Osteocyte (in vitro differentiated cells): Measurements from ENCODE around the gene DIP2A. TPM values are rescaled to one million over a fixed set of nuclear protein-coding genes. Genes with fewer than 3 reads are reported as not detected.

Source experiments
- DNase-seq: peaks from one replicate; pipeline ENCODE4 v3.0.0; 2021; ENCODE audit warnings: mixed read lengths; ENCODE audit not compliant: unreplicated experiment; ENCODE audit errors: extremely low spot score
- H3K27ac Mint-ChIP-seq: one replicate; pipeline ENCODE4 v1.8.0; 2021; ENCODE audit warnings: mild to moderate bottlenecking, mixed read lengths; ENCODE audit not compliant: unreplicated experiment
- H3K27me3 Mint-ChIP-seq: one replicate; pipeline ENCODE4 v1.8.0; 2021; ENCODE audit warnings: mixed read lengths; ENCODE audit not compliant: unreplicated experiment
- H3K36me3 Mint-ChIP-seq: one replicate; pipeline ENCODE4 v1.8.0; 2021; ENCODE audit warnings: mixed read lengths; ENCODE audit not compliant: unreplicated experiment
- H3K4me1 Mint-ChIP-seq: one replicate; pipeline ENCODE4 v1.8.0; 2021; ENCODE audit warnings: mixed read lengths; ENCODE audit not compliant: unreplicated experiment
- H3K4me3 Mint-ChIP-seq: one replicate; pipeline ENCODE4 v1.8.0; 2021; ENCODE audit warnings: mild to moderate bottlenecking, moderate library complexity, mixed read lengths; ENCODE audit not compliant: unreplicated experiment
- H3K9me3 Mint-ChIP-seq: one replicate; pipeline ENCODE4 v1.8.0; 2021; ENCODE audit warnings: mixed read lengths; ENCODE audit not compliant: unreplicated experiment
- total RNA-seq: library from RNA; stranded (reverse); gene quantifications from 2 replicates; pipeline ENCODE4 v1.2.1, GENCODE V29; 2021
- TF ChIP-seq, protein P1 (sequence below): fragments of 200-600 bp; sonication (generic); IDR thresholded peaks from 2 replicates; pipeline ENCODE4 v1.5.0; 2021; ENCODE audit warnings: antibody characterized with exemption, mild to moderate bottlenecking, moderate library complexity

DIP2A gene
- total RNA-seq, 1 donor from 2014 or later = 43.0 TPM

DNA sequence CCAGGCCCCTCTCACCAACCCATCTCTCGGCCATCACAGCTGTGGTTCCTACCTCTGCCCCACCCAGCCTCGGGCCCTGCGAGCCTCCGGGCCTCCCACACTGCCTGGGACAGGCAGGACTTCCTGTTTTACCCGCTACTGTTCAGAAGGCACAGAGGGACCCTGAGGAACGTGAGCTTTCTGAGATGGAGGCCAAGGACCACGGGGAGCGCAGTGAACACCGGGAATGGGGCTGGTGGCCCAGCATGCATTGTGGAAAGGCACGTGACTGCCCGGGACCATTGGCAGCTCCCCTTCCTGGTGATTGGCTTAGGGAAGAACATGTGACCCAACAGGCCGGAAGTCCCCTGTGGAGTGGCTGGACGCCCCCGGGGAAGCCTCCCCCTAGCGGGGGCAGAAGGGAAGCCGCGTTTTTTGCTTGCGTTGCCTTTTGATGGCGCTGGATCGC, 139.2 kb downstream of the DIP2A start:
- Mint-ChIP-seq H3K4me1 (peaks cover 13% of the 10 kb centered on the region), H3K36me3 (no peaks in the 10 kb centered on the region), H3K27me3 (no peaks in the 10 kb centered on the region), H3K4me3 (no peak overlapping the region), H3K27ac (no peak overlapping the region), H3K9me3 (peaks cover 9% of the 10 kb centered on the region)
- DNase-seq = no peak
- TF ChIP-seq, protein P1, sequence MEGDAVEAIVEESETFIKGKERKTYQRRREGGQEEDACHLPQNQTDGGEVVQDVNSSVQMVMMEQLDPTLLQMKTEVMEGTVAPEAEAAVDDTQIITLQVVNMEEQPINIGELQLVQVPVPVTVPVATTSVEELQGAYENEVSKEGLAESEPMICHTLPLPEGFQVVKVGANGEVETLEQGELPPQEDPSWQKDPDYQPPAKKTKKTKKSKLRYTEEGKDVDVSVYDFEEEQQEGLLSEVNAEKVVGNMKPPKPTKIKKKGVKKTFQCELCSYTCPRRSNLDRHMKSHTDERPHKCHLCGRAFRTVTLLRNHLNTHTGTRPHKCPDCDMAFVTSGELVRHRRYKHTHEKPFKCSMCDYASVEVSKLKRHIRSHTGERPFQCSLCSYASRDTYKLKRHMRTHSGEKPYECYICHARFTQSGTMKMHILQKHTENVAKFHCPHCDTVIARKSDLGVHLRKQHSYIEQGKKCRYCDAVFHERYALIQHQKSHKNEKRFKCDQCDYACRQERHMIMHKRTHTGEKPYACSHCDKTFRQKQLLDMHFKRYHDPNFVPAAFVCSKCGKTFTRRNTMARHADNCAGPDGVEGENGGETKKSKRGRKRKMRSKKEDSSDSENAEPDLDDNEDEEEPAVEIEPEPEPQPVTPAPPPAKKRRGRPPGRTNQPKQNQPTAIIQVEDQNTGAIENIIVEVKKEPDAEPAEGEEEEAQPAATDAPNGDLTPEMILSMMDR = no peak

DNA sequence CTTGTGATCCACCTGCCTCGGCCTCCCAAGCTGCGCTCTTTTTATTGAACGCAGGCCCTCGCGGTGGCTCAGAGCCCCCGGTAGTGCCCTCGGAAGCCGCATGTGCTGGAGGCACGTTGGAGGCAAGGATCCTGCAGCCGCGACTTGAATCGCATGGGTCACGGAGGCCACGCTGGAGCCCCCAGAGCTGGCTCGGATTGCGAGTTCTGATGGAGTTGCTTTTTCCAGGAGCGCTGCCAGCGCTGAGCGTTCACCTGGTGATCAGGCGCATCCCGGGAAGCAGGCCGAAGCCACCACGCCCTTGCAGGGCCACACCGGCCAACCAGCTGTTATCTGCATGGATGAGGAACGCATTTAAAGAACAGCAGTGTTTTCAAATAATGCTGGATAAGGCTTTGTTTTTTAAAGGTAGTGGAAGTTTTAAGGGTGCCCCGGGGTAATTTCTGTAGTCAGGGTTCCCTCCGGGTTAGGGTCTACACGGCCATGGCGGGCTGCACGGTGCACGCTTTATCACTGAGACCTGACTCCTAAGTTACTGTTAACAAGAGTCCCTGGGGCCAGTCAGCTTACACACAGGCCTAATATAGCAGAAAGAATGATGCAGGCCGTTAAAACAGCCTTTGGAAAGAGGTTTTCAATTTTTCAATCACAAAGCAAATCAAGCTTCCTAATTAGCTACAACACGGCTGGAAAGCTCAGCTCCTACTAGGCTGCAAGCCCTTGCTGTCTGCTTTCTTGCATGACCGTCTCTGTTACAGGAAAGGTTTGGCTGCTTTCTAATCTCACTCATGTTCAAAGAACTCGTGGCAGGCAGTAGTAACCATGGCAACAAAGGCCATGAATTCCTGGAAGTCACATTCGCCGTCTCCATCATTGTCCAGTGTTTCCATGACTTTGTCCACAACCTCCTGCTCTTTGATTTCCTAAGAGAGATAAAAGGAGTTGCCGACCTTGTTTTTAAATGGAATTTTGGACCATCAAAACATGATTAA, 140.2 kb downstream of the DIP2A start:
- TF ChIP-seq, protein P1 = no peak
- Mint-ChIP-seq H3K27me3 (no peaks in the 10 kb centered on the region), H3K4me1 (peaks cover 22% of the 10 kb centered on the region), H3K9me3 (peaks cover under 1% of the 10 kb centered on the region), H3K36me3 (no peaks in the 10 kb centered on the region), H3K27ac (peak overlapping the region; percentile 8), H3K4me3 (no peak overlapping the region)
- no peak for DNase-seq

DNA sequence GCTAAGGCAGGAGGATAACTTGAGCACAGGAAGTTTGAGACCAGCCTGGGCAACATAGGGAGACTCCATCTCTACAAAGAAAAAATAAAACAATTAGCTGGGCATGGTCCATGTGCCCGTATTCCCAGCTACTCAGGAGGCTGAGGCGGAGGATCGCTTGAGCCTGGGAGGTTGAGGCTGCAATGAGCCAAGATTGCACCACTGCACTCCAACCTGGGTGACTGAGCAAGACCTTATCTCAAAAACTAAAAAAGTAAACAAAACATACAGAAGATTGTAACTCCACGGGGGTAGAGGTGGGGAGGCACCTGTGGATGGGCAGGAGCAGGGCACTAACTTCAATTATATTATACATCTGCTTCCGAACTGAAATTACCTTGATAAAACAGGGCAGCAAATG, 141.6 kb downstream of the DIP2A start:
- Mint-ChIP-seq H3K4me3 (no peak overlapping the region), H3K27me3 (no peaks in the 10 kb centered on the region), H3K36me3 (no peaks in the 10 kb centered on the region), H3K27ac (no peak overlapping the region), H3K4me1 (peaks cover 26% of the 10 kb centered on the region), H3K9me3 (no peaks in the 10 kb centered on the region)
- DNase-seq = no peak
- TF ChIP-seq, protein P1 = no peak

DNA sequence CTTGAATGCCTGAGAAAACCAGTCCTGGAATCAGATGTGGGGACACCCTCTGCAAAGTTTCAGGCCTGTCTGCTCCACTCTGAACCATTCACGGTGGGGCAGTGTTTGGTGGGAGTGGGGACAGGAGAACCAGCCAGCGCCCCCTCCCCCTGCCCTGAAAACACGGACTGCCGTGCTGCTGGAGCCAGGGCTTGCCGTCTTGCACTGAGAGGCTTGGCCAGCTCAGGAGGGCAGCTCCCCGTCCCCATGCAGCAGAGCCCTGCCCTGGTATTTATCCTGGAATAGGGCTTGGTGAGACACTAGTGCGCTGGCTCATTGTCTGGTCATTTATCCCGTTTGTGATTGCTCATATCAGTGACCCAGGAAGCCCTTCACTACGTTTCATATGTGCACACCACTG, 142.3 kb downstream of the DIP2A start:
- TF ChIP-seq, protein P1 = no peak
- DNase-seq = no peak
- no peak overlapping the region for H3K4me3 Mint-ChIP-seq
- no peak overlapping the region for H3K27ac Mint-ChIP-seq
- no peaks in the 10 kb centered on the region for H3K27me3 Mint-ChIP-seq
- H3K36me3 Mint-ChIP-seq = no peaks in the 10 kb centered on the region
- H3K4me1 Mint-ChIP-seq = peaks cover 26% of the 10 kb centered on the region
- H3K9me3 Mint-ChIP-seq = no peaks in the 10 kb centered on the region

DNA sequence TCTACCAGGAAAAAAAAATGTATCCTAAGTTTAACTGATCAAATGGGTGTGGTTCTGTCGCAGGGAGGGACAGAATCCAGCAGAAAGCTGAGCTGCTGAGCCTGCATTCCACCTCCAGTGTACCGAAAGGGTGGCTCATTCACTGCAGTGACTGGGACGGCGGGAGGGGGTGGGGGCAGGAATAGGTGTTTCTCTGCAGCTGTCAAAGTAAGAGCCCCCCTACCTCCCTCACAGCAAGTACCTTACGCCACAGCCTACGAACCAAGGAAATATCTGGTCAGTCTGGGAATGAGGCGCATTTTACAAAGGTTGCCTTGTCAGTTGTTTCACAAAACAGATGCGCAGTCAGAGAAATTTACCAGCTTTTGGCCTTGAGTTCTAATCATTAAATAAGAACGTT, 144.5 kb downstream of the DIP2A start:
- H3K36me3 Mint-ChIP-seq = no peaks in the 10 kb centered on the region
- H3K4me1 Mint-ChIP-seq = peaks cover 26% of the 10 kb centered on the region
- H3K4me3 Mint-ChIP-seq = no peak overlapping the region
- H3K27me3 Mint-ChIP-seq = peaks cover 2% of the 10 kb centered on the region
- no peak overlapping the region for H3K27ac Mint-ChIP-seq
- DNase-seq = no peak
- H3K9me3 Mint-ChIP-seq = no peaks in the 10 kb centered on the region
- TF ChIP-seq, protein P1 = no peak
